ENCODE results near the gene TINAG. TPM values are rescaled to one million over a fixed set of nuclear protein-coding genes. Genes with fewer than 3 reads are reported as not detected.
A peak's percentile ranks its signal among the peaks of the same experiment; 100 is the strongest.

Gene TINAG
- total RNA-seq, 2 experiments from 2014 or later = not detected

DNA sequence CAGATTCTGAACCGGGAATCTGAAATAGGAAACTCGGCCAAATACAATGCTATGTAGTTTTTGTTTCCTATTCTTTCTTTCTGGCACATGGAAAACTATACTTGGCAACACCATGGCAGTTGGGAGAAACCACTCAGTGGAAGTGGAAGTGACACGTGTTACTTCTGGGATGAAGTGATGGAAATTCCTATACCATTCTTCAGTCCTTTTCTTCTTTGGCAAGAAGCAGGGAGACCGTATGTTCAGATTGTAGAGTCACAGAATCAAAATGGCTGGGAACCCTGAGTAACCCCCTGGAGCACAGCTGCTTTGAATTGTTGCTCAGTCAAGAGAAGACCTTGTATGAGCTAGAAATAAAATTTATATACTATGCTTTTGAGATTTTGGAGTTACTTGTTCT, 18.8 kb upstream of the TINAG start:
- ChIA-PET POLR2A (no interaction called here), CTCF (no interaction called here)
- H3K4me1 Mint-ChIP-seq (ENCODE audit: low read depth) = peaks cover 10% of the 10 kb centered on the region
- no peaks in the 10 kb centered on the region for H3K36me3 Mint-ChIP-seq (ENCODE audit: low read depth)
- H3K27ac Mint-ChIP-seq = no peak overlapping the region
- DNase-seq = no peak
- H3K9me3 Mint-ChIP-seq = peaks cover 3% of the 10 kb centered on the region
- H3K27me3 Mint-ChIP-seq = no peaks in the 10 kb centered on the region
- ATAC-seq = no peak
- intact Hi-C loops (cut with micrococcal nuclease) = no loop called here
- TF ChIP-seq CTCF (IDR thresholded peaks at IDR 0.05) = no peak
- H3K4me3 Mint-ChIP-seq = no peak overlapping the region

DNA sequence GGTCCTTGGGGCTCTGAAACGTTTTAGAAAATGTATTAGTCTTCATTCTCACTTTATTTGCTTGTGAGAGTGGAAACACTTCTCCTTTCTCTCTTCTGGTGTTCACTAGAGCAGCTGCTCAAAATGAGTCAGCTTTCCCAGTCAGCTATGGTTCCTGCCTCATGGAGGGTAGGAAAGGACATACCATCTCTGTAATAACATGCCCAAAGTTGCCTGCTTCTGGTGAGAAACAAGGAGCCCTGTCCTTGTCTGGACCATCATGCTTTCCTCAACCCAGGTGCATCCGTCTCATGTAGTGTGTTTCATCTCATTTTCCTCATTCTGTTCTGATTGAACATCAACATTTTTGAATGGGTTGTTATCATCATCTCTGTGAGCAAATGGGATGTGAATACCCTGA, 17.1 kb upstream of the TINAG start:
- CTCF ChIA-PET = no interaction called here
- Mint-ChIP-seq H3K27me3 (no peaks in the 10 kb centered on the region), H3K27ac (no peak overlapping the region), H3K4me3 (no peak overlapping the region), H3K36me3 (ENCODE audit: low read depth) (no peaks in the 10 kb centered on the region), H3K9me3 (peaks cover 5% of the 10 kb centered on the region), H3K4me1 (ENCODE audit: low read depth) (peaks cover 10% of the 10 kb centered on the region)
- intact Hi-C loops (cut with micrococcal nuclease) = no loop called here
- no peak for ATAC-seq
- DNase-seq = no peak
- POLR2A ChIA-PET = no interaction called here
- no peak for TF ChIP-seq CTCF (IDR thresholded peaks at IDR 0.05)

DNA sequence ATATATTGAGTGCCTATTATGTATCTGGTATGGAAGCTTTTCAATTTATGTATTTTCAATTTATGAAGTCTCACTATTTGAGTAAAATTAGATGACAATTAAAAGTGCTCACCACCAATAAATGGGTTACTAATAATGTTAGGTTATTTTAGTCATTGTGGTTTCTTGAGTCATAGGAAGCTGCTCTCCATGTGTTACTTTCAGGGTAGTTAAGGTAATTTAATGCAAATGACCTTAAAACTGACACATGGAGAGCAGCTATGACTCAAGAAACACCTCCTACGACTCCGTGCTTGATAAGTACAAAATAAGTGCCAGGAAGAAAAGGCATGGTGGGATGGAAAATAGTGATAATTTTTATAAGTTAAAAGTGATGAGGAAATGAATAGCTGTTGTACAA, 16.5 kb upstream of the TINAG start:
- H3K27me3 Mint-ChIP-seq = no peaks in the 10 kb centered on the region
- no peak overlapping the region for H3K4me3 Mint-ChIP-seq
- POLR2A ChIA-PET = no interaction called here
- CTCF ChIA-PET = no interaction called here
- DNase-seq (no peak), ATAC-seq (peak; percentile 65)
- no peak overlapping the region for H3K27ac Mint-ChIP-seq
- H3K4me1 Mint-ChIP-seq (ENCODE audit: low read depth) = peaks cover 10% of the 10 kb centered on the region
- peaks cover 5% of the 10 kb centered on the region for H3K9me3 Mint-ChIP-seq
- intact Hi-C loops (cut with micrococcal nuclease) = no loop called here
- TF ChIP-seq CTCF (IDR thresholded peaks at IDR 0.05) = no peak
- H3K36me3 Mint-ChIP-seq (ENCODE audit: low read depth) = no peaks in the 10 kb centered on the region

DNA sequence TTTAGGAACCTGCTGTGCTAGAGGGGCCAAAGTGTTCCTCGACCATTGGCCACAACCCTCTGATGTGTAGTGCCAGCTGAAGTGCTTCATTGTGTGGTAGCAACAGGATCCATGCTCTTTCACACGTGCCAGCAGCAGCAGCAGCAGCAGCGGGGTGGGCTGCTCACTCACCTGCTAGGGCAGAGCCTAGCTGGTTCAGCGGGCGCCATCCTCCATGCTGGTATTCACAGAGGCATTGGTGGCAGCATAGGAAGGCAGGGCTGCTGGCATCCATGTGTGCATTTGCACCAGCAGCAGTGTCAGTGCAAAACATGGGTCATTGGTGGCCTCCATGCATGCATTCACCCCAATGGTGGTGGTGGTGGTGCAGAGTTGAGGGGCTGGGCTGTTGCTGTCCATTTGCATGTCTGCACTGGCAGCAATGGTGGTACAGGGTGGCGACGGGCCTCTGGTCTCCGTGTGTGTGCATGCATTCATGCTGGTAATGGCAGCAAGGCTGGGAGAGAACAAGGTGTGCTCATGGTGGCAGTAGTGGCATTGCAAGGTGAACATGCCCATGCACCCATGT, 13.2 kb upstream of the TINAG start:
- no peaks in the 10 kb centered on the region for H3K27me3 Mint-ChIP-seq
- ATAC-seq = no peak
- H3K36me3 Mint-ChIP-seq (ENCODE audit: low read depth) = no peaks in the 10 kb centered on the region
- ChIA-PET CTCF (no interaction called here), POLR2A (no interaction called here)
- no peak overlapping the region for H3K4me3 Mint-ChIP-seq
- DNase-seq = no peak
- peaks cover 10% of the 10 kb centered on the region for H3K4me1 Mint-ChIP-seq (ENCODE audit: low read depth)
- H3K27ac Mint-ChIP-seq = no peak overlapping the region
- intact Hi-C loops (cut with micrococcal nuclease) = no loop called here
- no peak for TF ChIP-seq CTCF (IDR thresholded peaks at IDR 0.05)
- H3K9me3 Mint-ChIP-seq = peaks cover 5% of the 10 kb centered on the region

DNA sequence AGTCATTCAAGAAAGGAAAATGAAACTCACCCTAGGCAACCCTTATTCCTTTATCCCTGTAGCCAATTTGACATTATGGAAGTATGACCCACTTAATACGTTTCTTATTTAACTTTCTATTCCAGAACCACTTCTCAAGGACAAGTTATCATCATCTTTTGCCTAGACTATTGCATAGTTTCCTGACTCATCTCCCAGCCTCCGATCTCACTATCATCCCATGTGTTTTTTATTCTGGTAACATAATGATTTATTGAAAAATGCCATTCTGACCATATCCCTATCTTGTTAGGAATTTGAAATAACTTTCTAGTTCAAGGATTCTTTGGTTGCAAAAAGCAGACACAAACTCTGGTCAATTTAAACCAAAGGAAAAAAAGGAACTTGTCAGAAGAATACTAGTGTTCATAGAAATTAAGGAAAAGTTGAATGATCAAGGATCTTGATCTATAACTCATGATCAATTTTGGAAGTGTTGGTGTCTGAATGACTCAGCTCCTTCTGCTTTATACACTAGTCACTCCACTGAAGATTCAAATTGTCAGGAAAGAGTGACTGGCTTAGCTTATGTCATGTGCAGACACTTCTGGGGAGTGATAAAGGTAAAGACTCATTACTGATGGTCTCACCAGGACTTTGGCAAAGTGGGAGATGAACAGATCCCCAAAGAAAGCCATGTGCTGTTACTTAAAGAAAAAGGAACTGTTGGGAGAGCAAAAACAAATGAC, 8.5 kb upstream of the TINAG start:
- Mint-ChIP-seq H3K27ac (no peak overlapping the region), H3K4me3 (no peak overlapping the region), H3K9me3 (peaks cover 4% of the 10 kb centered on the region), H3K27me3 (no peaks in the 10 kb centered on the region), H3K36me3 (ENCODE audit: low read depth) (no peaks in the 10 kb centered on the region), H3K4me1 (ENCODE audit: low read depth) (no peaks in the 10 kb centered on the region)
- ChIA-PET POLR2A (interaction anchor here (0.6 kb wide), 1 partner anchor 125 kb away, joined by 3 read pairs; no protein-coding TSS in a partner anchor), CTCF (no interaction called here)
- TF ChIP-seq CTCF (IDR thresholded peaks at IDR 0.05) = no peak
- ATAC-seq (no peak), DNase-seq (no peak)
- intact Hi-C loops (cut with micrococcal nuclease) = no loop called here

Measured in activated CD8-positive, alpha-beta T cell treated with anti-CD3 and anti-CD28 coated beads for 36 hours (primary cell).